HG03520 (cell line): ENCODE measurements around the gene ATP6V0D1.
A peak's percentile ranks its signal among the peaks of the same experiment; 100 is the strongest.
"Not testable (repeated sequence)": the region's sequence is repeated elsewhere in the genome, so short reads cannot be mapped to it uniquely, and the experiment has no call there.

ENCODE experiments used
- ATAC-seq: cut with Tn5 transposase; IDR thresholded peaks from one replicate; pipeline ENCODE4 v1.9.1; 2021; ENCODE audit warnings: mild to moderate bottlenecking, moderate library complexity; ENCODE audit not compliant: unreplicated experiment

The ATP6V0D1 gene

GRCh38 chr16:67480833-67481560 lies at the start of gene ATP6V0D1:
ATP6V0D1 (minus strand) TSS chr16:67481157; CDS start chr16:67481086, 71 bp downstream.
- peak; percentile 85 for ATAC-seq

- no peak for ATAC-seq
Measured at GRCh38 chr16:67530013-67530939, 49.3 kb upstream of the ATP6V0D1 start.

GRCh38 chr16:67529582-67530012 lies 48.6 kb upstream of the ATP6V0D1 start:
- ATAC-seq: no peak

GRCh38 chr16:67528870-67529581 lies 48.1 kb upstream of the ATP6V0D1 start:
- ATAC-seq: no peak

- no peak for ATAC-seq
Measured at GRCh38 chr16:67528222-67528869, 47.4 kb upstream of the ATP6V0D1 start, which contains the start of gene RIPOR1. RIPOR1 (plus strand) TSS chr16:67528829; CDS start chr16:67538447, 9,618 bp downstream.

- no peak for ATAC-seq
Measured at GRCh38 chr16:67526149-67526791, 45.3 kb upstream of the ATP6V0D1 start.

GRCh38 chr16:67525176-67525860 lies 44.4 kb upstream of the ATP6V0D1 start:
- no peak for ATAC-seq

- peak; percentile 72 for ATAC-seq
Measured at GRCh38 chr16:67521095-67521804, 40.3 kb upstream of the ATP6V0D1 start.

GRCh38 chr16:67519242-67519641 lies 38.3 kb upstream of the ATP6V0D1 start:
- no peak for ATAC-seq

- ATAC-seq: no peak
Measured at GRCh38 chr16:67518676-67519075, 37.7 kb upstream of the ATP6V0D1 start.

GRCh38 chr16:67517661-67518423 lies 36.9 kb upstream of the ATP6V0D1 start:
- no peak for ATAC-seq

GRCh38 chr16:67517155-67517445 lies 36.1 kb upstream of the ATP6V0D1 start:
- ATAC-seq: no peak

- no peak for ATAC-seq
Measured at GRCh38 chr16:67516296-67517154, 35.6 kb upstream of the ATP6V0D1 start.

- ATAC-seq: no peak
Measured at GRCh38 chr16:67514382-67514828, 33.4 kb upstream of the ATP6V0D1 start.

- not testable (repeated sequence) for ATAC-seq
Measured at GRCh38 chr16:67513892-67514291, 32.9 kb upstream of the ATP6V0D1 start.

GRCh38 chr16:67509016-67509415 lies 28.1 kb upstream of the ATP6V0D1 start:
- ATAC-seq: no peak

GRCh38 chr16:67506468-67506867 lies 25.5 kb upstream of the ATP6V0D1 start:
- ATAC-seq: no peak
